ENCODE measurements around the gene GSS.

DNA sequence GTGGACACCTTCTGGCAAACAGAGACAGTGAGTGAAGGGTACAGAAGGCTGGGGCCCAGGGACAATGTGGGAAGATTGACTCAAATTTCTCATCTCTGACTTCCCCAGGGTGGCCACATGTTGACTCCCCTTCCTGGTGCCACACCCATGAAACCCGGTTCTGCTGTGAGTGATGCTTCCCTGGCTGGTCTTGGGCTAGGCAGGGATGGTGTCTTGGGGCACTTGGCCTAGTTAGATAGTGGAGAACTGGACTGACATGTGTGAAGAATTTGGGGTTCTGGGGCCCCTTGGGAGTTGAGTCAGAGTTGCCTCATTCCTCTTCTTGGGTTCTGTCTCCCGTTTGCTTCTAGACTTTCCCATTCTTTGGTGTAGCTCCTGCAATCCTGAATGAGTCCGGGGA lies 34.2 kb downstream of the GSS start:
- no peak for TF ChIP-seq POLR2A (IDR thresholded peaks at IDR 0.05)
- TF ChIP-seq, protein P1, sequence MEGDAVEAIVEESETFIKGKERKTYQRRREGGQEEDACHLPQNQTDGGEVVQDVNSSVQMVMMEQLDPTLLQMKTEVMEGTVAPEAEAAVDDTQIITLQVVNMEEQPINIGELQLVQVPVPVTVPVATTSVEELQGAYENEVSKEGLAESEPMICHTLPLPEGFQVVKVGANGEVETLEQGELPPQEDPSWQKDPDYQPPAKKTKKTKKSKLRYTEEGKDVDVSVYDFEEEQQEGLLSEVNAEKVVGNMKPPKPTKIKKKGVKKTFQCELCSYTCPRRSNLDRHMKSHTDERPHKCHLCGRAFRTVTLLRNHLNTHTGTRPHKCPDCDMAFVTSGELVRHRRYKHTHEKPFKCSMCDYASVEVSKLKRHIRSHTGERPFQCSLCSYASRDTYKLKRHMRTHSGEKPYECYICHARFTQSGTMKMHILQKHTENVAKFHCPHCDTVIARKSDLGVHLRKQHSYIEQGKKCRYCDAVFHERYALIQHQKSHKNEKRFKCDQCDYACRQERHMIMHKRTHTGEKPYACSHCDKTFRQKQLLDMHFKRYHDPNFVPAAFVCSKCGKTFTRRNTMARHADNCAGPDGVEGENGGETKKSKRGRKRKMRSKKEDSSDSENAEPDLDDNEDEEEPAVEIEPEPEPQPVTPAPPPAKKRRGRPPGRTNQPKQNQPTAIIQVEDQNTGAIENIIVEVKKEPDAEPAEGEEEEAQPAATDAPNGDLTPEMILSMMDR (IDR thresholded peaks at IDR 0.05): no peak
